Renal pelvis (tissue), 3 donors: Measurements from ENCODE around the gene FBXO3. TPM values are rescaled to one million over a fixed set of nuclear protein-coding genes. Genes with fewer than 3 reads are reported as not detected.

Experiments
- polyA plus RNA-seq, 3 donors: library from polyadenylated mRNA; unstranded; fragments of 120-200 nt; gene quantifications; one replicate each; pipeline ENCODE4 v1.2.1, GENCODE V29; 2013; ENCODE audit not compliant: insufficient read length in 3 of 3

FBXO3 gene
- polyA plus RNA-seq, 3 donors = 48.4 to 61.6 (median 52.5) TPM

Other genes with a start within 250 kb of the FBXO3 start
- gene C11orf91, start 73.7 kb downstream of the FBXO3 start, polyA plus RNA-seq = not detected
- gene CD59, start 38.1 kb downstream of the FBXO3 start, polyA plus RNA-seq = 100 to 1,000 TPM; 207 to 248 (median 247) TPM
- 10 to 100 TPM; 26.9 to 33.3 (median 27.3) TPM for gene LMO2, start 117.6 kb upstream of the FBXO3 start, polyA plus RNA-seq